Ovary (tissue), 3 donors: ENCODE results near the gene CFAP61.

Source experiments
- CTCF ChIP-seq, 3 donors: fragments of 450-650 bp in 2 of 3; fragments of 200-600 bp in 1 of 3; IDR thresholded peaks; one replicate each; pipeline versions ENCODE4 v1.5.1 to v1.8.0; 2016 to 2022; ENCODE audit warnings: antibody characterized with exemption in 3 of 3, mild to moderate bottlenecking in 1 of 3
- EP300 ChIP-seq: sonication (generic); formaldehyde crosslinking; IDR thresholded peaks from one replicate; pipeline ENCODE4 v1.6.1; 2017; ENCODE audit warnings: antibody characterized with exemption
- POLR2A ChIP-seq: fragments of 450-650 bp; IDR thresholded peaks from one replicate; pipeline ENCODE4 v1.6.1; 2017; ENCODE audit warnings: antibody characterized with exemption, mild to moderate bottlenecking, moderate library complexity
- donor health status: DM: no; HTN: no; CAD: no.

DNA sequence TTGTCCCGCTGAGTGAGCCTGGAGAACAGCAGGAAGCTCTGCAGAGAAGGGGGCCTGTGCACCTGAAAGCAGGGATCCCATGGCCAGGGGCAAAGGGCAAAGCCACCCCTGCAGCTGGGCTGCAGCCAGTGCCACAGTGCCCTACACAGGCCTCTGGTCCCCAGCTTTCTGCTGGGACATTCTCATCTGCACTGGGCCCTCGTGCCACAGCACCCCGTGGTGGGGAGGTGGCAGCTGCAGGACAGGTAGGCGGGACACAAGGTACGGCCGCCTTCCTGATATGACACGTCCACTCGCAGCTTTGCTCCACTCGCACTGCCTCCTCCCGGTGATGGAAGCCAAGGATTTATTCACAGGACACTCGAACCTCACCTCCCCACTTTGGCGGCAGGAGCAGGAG is 342.8 kb downstream of the CFAP61 start:
- TF ChIP-seq CTCF (IDR thresholded peaks at IDR 0.05) (no peak), POLR2A (no peak), EP300 (no peak)
